RWPE2 (cell line): ENCODE results near the gene NCR3LG1.

ENCODE experiments used
- ATAC-seq: fragments of 200-7000 bp; cut with Tn5 transposase; 3 replicates; pipeline ENCODE4 v1.9.1; 2021; ENCODE audit warnings: low read depth
- DNase-seq: peaks from one replicate; pipeline ENCODE4 v3.0.0-alpha.2; 2020; ENCODE audit warnings: low spot score
- H3K27ac ChIP-seq: fragments of 450-650 bp; 2 replicates; pipeline ENCODE4 v1.5.1; 2017; ENCODE audit warnings: mild to moderate bottlenecking; ENCODE audit not compliant: poor library complexity, severe bottlenecking
- H3K27me3 ChIP-seq: fragments of 250-450 bp; sonication (Bioruptor Pico); 2 replicates; pipeline ENCODE4 v1.5.1; 2021; ENCODE audit warnings: mild to moderate bottlenecking, moderate library complexity; ENCODE audit not compliant: insufficient read depth, poor library complexity, severe bottlenecking
- H3K36me3 ChIP-seq: fragments of 250-450 bp; sonication (Bioruptor Pico); 2 replicates; pipeline ENCODE4 v1.5.1; 2020; ENCODE audit warnings: low read depth, mild to moderate bottlenecking, moderate library complexity
- H3K4me1 ChIP-seq: fragments of 250-450 bp; sonication (Bioruptor Pico); 2 replicates; pipeline ENCODE4 v1.5.1; 2021; ENCODE audit warnings: mild to moderate bottlenecking, moderate library complexity; ENCODE audit not compliant: insufficient read depth, poor library complexity, severe bottlenecking
- H3K4me3 ChIP-seq: fragments of 250-450 bp; sonication (Bioruptor Pico); 2 replicates; pipeline ENCODE4 v1.5.1; 2021; ENCODE audit warnings: mild to moderate bottlenecking, moderate library complexity; ENCODE audit not compliant: severe bottlenecking
- H3K9me3 ChIP-seq: fragments of 250-450 bp; sonication (Bioruptor Pico); 2 replicates; pipeline ENCODE4 v1.5.1; 2021; ENCODE audit warnings: mild to moderate bottlenecking, moderate library complexity; ENCODE audit not compliant: severe bottlenecking
- TF ChIP-seq, protein P1 (sequence below): fragments of 450-650 bp; IDR thresholded peaks from one replicate; pipeline ENCODE4 v1.5.1; 2017; ENCODE audit warnings: mild to moderate bottlenecking, moderate library complexity; ENCODE audit not compliant: poor library complexity, severe bottlenecking

NCR3LG1 gene

GRCh38 chr11:17387811-17388210 is 36.2 kb downstream of the NCR3LG1 start:
- H3K27ac ChIP-seq = no peak overlapping the region
- H3K9me3 ChIP-seq = no peaks in the 10 kb centered on the region
- no peak for ATAC-seq
- no peak for DNase-seq
- H3K27me3 ChIP-seq = no peaks in the 10 kb centered on the region
- no peaks in the 10 kb centered on the region for H3K4me1 ChIP-seq
- no peaks in the 10 kb centered on the region for H3K36me3 ChIP-seq
- TF ChIP-seq, protein P1, sequence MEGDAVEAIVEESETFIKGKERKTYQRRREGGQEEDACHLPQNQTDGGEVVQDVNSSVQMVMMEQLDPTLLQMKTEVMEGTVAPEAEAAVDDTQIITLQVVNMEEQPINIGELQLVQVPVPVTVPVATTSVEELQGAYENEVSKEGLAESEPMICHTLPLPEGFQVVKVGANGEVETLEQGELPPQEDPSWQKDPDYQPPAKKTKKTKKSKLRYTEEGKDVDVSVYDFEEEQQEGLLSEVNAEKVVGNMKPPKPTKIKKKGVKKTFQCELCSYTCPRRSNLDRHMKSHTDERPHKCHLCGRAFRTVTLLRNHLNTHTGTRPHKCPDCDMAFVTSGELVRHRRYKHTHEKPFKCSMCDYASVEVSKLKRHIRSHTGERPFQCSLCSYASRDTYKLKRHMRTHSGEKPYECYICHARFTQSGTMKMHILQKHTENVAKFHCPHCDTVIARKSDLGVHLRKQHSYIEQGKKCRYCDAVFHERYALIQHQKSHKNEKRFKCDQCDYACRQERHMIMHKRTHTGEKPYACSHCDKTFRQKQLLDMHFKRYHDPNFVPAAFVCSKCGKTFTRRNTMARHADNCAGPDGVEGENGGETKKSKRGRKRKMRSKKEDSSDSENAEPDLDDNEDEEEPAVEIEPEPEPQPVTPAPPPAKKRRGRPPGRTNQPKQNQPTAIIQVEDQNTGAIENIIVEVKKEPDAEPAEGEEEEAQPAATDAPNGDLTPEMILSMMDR = no peak
- H3K4me3 ChIP-seq = no peak overlapping the region

DNA sequence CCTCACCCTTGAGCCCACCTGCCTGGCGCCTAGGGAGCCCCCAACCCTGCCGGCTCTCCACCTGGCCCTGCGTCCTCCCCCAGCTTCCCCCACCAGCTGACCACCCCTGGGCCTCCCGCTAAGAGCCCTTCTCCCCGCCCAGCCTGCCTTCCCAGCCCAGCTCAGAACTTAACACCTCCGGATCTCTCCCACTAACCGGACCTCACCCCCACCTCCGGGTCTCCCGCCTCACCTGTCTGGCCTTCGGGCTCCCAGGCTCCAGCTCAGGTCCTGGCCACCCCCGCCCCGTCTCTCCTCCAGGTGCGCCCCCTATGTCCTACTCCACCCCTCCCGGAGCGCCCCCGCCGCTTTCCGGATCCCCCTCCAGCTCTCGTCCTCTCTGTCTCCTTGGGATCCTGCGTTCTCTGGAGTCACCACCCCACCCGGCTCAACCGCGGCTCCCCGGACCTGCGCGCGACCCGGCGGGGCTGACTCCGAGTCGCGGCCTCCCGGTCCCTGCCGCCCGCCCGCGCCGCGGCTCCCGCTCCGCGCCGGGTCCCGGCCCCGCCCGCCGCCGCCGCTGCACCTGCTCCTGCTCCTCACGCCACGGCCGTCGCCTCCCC is 37.1 kb downstream of the NCR3LG1 start, which contains the start of gene KCNJ11:
TSS of gene KCNJ11 (minus strand) at position 51 of the 602 bp plus-strand sequence. CDS start 568 bp downstream, outside the sequence.
- Histone ChIP-seq H3K4me3 (peak within 1 kb of the TSS; percentile 40), H3K4me1 (no peaks in the 10 kb centered on the region), H3K36me3 (no peaks in the 10 kb centered on the region), H3K27me3 (no peaks in the 10 kb centered on the region), H3K27ac (no peak within 1 kb of the TSS), H3K9me3 (no peaks in the 10 kb centered on the region)
- TF ChIP-seq, protein P1 = no peak
- DNase-seq (no peak), ATAC-seq (peak; percentile 38)

- Histone ChIP-seq H3K27ac (no peak overlapping the region), H3K27me3 (no peaks in the 10 kb centered on the region), H3K4me1 (no peaks in the 10 kb centered on the region)
These were observed 37.8 kb downstream of the NCR3LG1 start for GRCh38 chr11:17389211-17389956.

GRCh38 chr11:17389957-17390649 is 38.5 kb downstream of the NCR3LG1 start:
- Histone ChIP-seq H3K27me3 (no peaks in the 10 kb centered on the region), H3K9me3 (no peaks in the 10 kb centered on the region), H3K36me3 (no peaks in the 10 kb centered on the region), H3K4me3 (no peak overlapping the region), H3K4me1 (no peaks in the 10 kb centered on the region), H3K27ac (no peak overlapping the region)
- DNase-seq (no peak), ATAC-seq (no peak)
- TF ChIP-seq, protein P1 = no peak

More at GRCh38 chr11:17389211-17389956, 37.8 kb downstream of the NCR3LG1 start:
- no peaks in the 10 kb centered on the region for H3K36me3 ChIP-seq
- peak; percentile 66 for DNase-seq
- no peaks in the 10 kb centered on the region for H3K9me3 ChIP-seq
- ATAC-seq = peak; percentile 60
- TF ChIP-seq, protein P1 = peak; percentile 86
- peak overlapping the region; percentile 40 for H3K4me3 ChIP-seq
